WTC11 (cell line): Measurements from ENCODE around the gene OTUD4.

Experiments used
- AR ChIP-seq: fragments of 250-450 bp; sonication (Bioruptor Pico); IDR thresholded peaks from 2 replicates; pipeline ENCODE4 v1.9.0; 2021; ENCODE audit warnings: mild to moderate bottlenecking
- CREM ChIP-seq: sonication (generic); formaldehyde crosslinking; IDR thresholded peaks from 2 replicates; pipeline ENCODE4 v1.8.1; 2022; ENCODE audit warnings: mild to moderate bottlenecking, missing genetic modification reagents, moderate library complexity
- CTCF ChIP-seq: fragments of 200-600 bp; IDR thresholded peaks from 2 replicates; pipeline ENCODE4 v1.8.0; 2022; ENCODE audit warnings: antibody characterized with exemption
- E2F1 ChIP-seq: sonication (generic); formaldehyde crosslinking; IDR thresholded peaks from 2 replicates; pipeline ENCODE4 v1.8.0; 2022; ENCODE audit warnings: mild to moderate bottlenecking, missing genetic modification reagents
- ETV6 ChIP-seq: sonication (generic); formaldehyde crosslinking; IDR thresholded peaks from 2 replicates; pipeline ENCODE4 v1.8.1; 2022; ENCODE audit warnings: mild to moderate bottlenecking, missing genetic modification reagents
- KAT7 ChIP-seq: sonication (generic); formaldehyde crosslinking; IDR thresholded peaks from 2 replicates; pipeline ENCODE4 v1.8.1; 2023; ENCODE audit warnings: missing genetic modification reagents, mild to moderate bottlenecking, borderline replicate concordance
- MAX ChIP-seq: sonication (generic); formaldehyde crosslinking; IDR thresholded peaks from 2 replicates; pipeline ENCODE4 v1.8.0; 2022; ENCODE audit warnings: mild to moderate bottlenecking, missing genetic modification reagents
- NFE2L1 ChIP-seq: sonication (generic); formaldehyde crosslinking; IDR thresholded peaks from 2 replicates; pipeline ENCODE4 v1.8.1; 2023; ENCODE audit warnings: missing genetic modification reagents
- PREB ChIP-seq: sonication (generic); formaldehyde crosslinking; IDR thresholded peaks from 2 replicates; pipeline ENCODE4 v1.8.1; 2022; ENCODE audit warnings: mild to moderate bottlenecking, missing genetic modification reagents, moderate library complexity, borderline replicate concordance
- RELA ChIP-seq: sonication (generic); formaldehyde crosslinking; IDR thresholded peaks from 2 replicates; pipeline ENCODE4 v1.8.1; 2022; ENCODE audit warnings: missing genetic modification reagents, mild to moderate bottlenecking, borderline replicate concordance
- SP1 ChIP-seq: sonication (generic); formaldehyde crosslinking; conservative IDR thresholded peaks from 2 replicates; pipeline ENCODE4 v1.8.1; 2022; ENCODE audit warnings: missing genetic modification reagents
- ZNF121 ChIP-seq: sonication (generic); formaldehyde crosslinking; IDR thresholded peaks from 2 replicates; pipeline ENCODE4 v1.8.0; 2023; ENCODE audit warnings: missing genetic modification reagents
- ZNF263 ChIP-seq: sonication (generic); formaldehyde crosslinking; IDR thresholded peaks from 2 replicates; pipeline ENCODE4 v1.8.1; 2022; ENCODE audit warnings: low read depth, mild to moderate bottlenecking, moderate library complexity, missing genetic modification reagents

- TF ChIP-seq CTCF (no peak), CREM (no peak), AR (CRISPR knock-in tag) (no peak), NFE2L1 (CRISPR knock-in tag) (no peak), MAX (no peak), RELA (no peak), PREB (no peak), ZNF263 (CRISPR knock-in tag) (no peak), ZNF121 (CRISPR knock-in tag) (no peak), KAT7 (CRISPR knock-in tag) (no peak), ETV6 (CRISPR knock-in tag) (0 out of 2 replicates have a peak, but pooled peaks have one; percentile 40), E2F1 (CRISPR knock-in tag) (no peak), SP1 (no peak)
Observed at GRCh38 chr4:145179281-145179860, 1.0 kb downstream of the OTUD4 start.
